Prostate gland (tissue), 2 donors: Measurements from ENCODE around the gene TMEM86A.

Experiments
- POLR2A ChIP-seq: fragments of 450-650 bp; IDR thresholded peaks from one replicate; pipeline ENCODE4 v1.6.1; 2016; ENCODE audit warnings: antibody characterized with exemption, mild to moderate bottlenecking
- TF ChIP-seq, protein P1 (sequence below), 4 experiments: fragments of 200-600 bp in 2 of 4; fragments of 450-650 bp in 2 of 4; sonication (generic) in 2 of 4; IDR thresholded peaks; 1 replicate in 3 of 4; 2 replicates in 1 of 4; pipeline ENCODE4 v1.5.1; 2016 to 2019; ENCODE audit warnings: antibody characterized with exemption in 4 of 4, mild to moderate bottlenecking in 2 of 4, moderate library complexity in 2 of 4

DNA sequence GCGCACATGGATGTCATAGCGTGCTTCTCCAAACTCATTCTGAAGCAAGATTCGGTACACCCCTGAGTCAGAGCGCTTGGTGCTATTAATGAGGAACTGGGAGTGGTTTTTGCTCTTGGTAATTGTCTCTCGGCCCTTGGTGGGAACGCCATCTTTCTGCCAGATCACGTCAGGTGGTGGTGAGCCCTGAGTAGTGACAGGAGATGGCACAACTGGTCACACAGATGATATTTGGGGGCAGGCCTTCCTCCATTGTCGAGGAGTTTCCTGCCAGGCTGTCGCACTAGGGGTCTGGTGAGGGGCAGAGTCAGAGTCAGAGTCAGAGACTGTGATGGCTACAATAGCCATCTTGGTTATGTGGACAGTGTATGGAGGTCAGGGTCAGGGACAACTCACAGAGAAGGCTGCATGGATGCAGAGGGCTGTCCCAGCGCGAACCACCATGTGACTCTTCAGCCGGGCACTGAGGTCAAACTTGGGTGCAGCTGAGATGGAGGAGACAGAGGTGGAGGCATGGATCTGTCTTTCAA is 9.3 kb downstream of the TMEM86A start:
- TF ChIP-seq, protein P1, sequence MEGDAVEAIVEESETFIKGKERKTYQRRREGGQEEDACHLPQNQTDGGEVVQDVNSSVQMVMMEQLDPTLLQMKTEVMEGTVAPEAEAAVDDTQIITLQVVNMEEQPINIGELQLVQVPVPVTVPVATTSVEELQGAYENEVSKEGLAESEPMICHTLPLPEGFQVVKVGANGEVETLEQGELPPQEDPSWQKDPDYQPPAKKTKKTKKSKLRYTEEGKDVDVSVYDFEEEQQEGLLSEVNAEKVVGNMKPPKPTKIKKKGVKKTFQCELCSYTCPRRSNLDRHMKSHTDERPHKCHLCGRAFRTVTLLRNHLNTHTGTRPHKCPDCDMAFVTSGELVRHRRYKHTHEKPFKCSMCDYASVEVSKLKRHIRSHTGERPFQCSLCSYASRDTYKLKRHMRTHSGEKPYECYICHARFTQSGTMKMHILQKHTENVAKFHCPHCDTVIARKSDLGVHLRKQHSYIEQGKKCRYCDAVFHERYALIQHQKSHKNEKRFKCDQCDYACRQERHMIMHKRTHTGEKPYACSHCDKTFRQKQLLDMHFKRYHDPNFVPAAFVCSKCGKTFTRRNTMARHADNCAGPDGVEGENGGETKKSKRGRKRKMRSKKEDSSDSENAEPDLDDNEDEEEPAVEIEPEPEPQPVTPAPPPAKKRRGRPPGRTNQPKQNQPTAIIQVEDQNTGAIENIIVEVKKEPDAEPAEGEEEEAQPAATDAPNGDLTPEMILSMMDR (IDR thresholded peaks at IDR 0.05): no peak
- TF ChIP-seq POLR2A: no peak
